ENCODE results near the gene GCA. TPM values are rescaled to one million over a fixed set of nuclear protein-coding genes. Genes with fewer than 3 reads are reported as not detected.

GCA gene
- total and polyA plus RNA-seq, 2 donors from 2014 or later: 25.3 to 45.6 TPM

- no peak for FAIRE-seq
- no peak overlapping the region for H3K9ac ChIP-seq (ENCODE audit: low read length in 3 of 3)
- no peaks in the 10 kb centered on the region for H3K27me3 ChIP-seq (ENCODE audit: control insufficient read depth, insufficient read depth, low read length)
- intact Hi-C loops (cut with DNase I): no loop called here
- DNase-seq: no peak
- peaks cover 0 to 3% (median 0%) of the 10 kb centered on the region in 3 donors for H3K36me3 ChIP-seq (ENCODE audit: control insufficient read depth in 2 of 3, insufficient read depth in 3 of 3, low read length in 3 of 3)
- H3K4me1 ChIP-seq (ENCODE audit: control insufficient read depth in 2 of 3, insufficient read depth in 2 of 3, low read depth in 1 of 3, low read length in 3 of 3): no peaks in the 10 kb centered on the region
- no peak overlapping the region for H3K4me3 ChIP-seq (ENCODE audit: low read length in 3 of 3)
- no peak for TF ChIP-seq CTCF (IDR thresholded peaks at IDR 0.05; ENCODE audit: borderline replicate concordance, extremely low read depth, insufficient read depth)
- no peaks in the 10 kb centered on the region for H3K9me3 ChIP-seq (ENCODE audit: control insufficient read depth in 2 of 3, insufficient read depth in 1 of 3, low read length in 3 of 3)
- no peak overlapping the region for H3K27ac ChIP-seq (ENCODE audit: low read depth in 2 of 2, low read length in 2 of 2)
Observed at GRCh38 chr2:162301877-162302276, 42.1 kb upstream of the GCA start.

GRCh38 chr2:162305901-162306300, 38.0 kb upstream of the GCA start:
- Histone ChIP-seq H3K27ac (ENCODE audit: low read depth in 2 of 2, low read length in 2 of 2) (no peak overlapping the region), H3K4me1 (ENCODE audit: control insufficient read depth in 2 of 3, insufficient read depth in 2 of 3, low read depth in 1 of 3, low read length in 3 of 3) (no peaks in the 10 kb centered on the region), H3K36me3 (ENCODE audit: control insufficient read depth in 2 of 3, insufficient read depth in 3 of 3, low read length in 3 of 3) (peaks cover 0 to 4% (median 0%) of the 10 kb centered on the region in 3 donors), H3K9ac (ENCODE audit: low read length in 3 of 3) (no peak overlapping the region), H3K4me3 (ENCODE audit: low read length in 3 of 3) (no peak overlapping the region), H3K27me3 (ENCODE audit: control insufficient read depth, insufficient read depth, low read length) (no peaks in the 10 kb centered on the region), H3K9me3 (ENCODE audit: control insufficient read depth in 2 of 3, insufficient read depth in 1 of 3, low read length in 3 of 3) (no peaks in the 10 kb centered on the region)
- FAIRE-seq: no peak
- no peak for DNase-seq
- intact Hi-C loops (cut with DNase I): no loop called here
- TF ChIP-seq CTCF (IDR thresholded peaks at IDR 0.05; ENCODE audit: borderline replicate concordance, extremely low read depth, insufficient read depth): no peak

- FAIRE-seq (no peak), DNase-seq (no peak)
- Histone ChIP-seq H3K27ac (ENCODE audit: low read depth in 2 of 2, low read length in 2 of 2) (no peak overlapping the region), H3K9ac (ENCODE audit: low read length in 3 of 3) (no peak overlapping the region), H3K4me1 (ENCODE audit: control insufficient read depth in 2 of 3, insufficient read depth in 2 of 3, low read depth in 1 of 3, low read length in 3 of 3) (no peaks in the 10 kb centered on the region), H3K27me3 (ENCODE audit: control insufficient read depth, insufficient read depth, low read length) (no peaks in the 10 kb centered on the region), H3K4me3 (ENCODE audit: low read length in 3 of 3) (no peak overlapping the region), H3K36me3 (ENCODE audit: control insufficient read depth in 2 of 3, insufficient read depth in 3 of 3, low read length in 3 of 3) (peaks cover 0 to 4% (median 0%) of the 10 kb centered on the region in 3 donors), H3K9me3 (ENCODE audit: control insufficient read depth in 2 of 3, insufficient read depth in 1 of 3, low read length in 3 of 3) (no peaks in the 10 kb centered on the region)
- intact Hi-C loops (cut with DNase I): no loop called here
- no peak for TF ChIP-seq CTCF (IDR thresholded peaks at IDR 0.05; ENCODE audit: borderline replicate concordance, extremely low read depth, insufficient read depth)
Observed at GRCh38 chr2:162308747-162309503, 35.0 kb upstream of the GCA start.

All from kidney (tissue), 14 donors.